Ishikawa (cell line): ENCODE measurements around the gene MCM6.

ENCODE experiments used
- CEBPB ChIP-seq: IDR thresholded peaks from 2 replicates; pipeline ENCODE4 v1.6.1; 2012
- CREB1 ChIP-seq: IDR thresholded peaks from 2 replicates; pipeline ENCODE4 v1.6.1; 2012; ENCODE audit warnings: low read depth
- EGR1 ChIP-seq: IDR thresholded peaks from 2 replicates; pipeline ENCODE4 v1.6.1; 2012
- EP300 ChIP-seq: IDR thresholded peaks from 2 replicates; pipeline ENCODE4 v1.6.1; 2012; ENCODE audit warnings: borderline replicate concordance
- FOXM1 ChIP-seq: IDR thresholded peaks from 2 replicates; pipeline ENCODE4 v1.6.1; 2012; ENCODE audit warnings: low read depth, borderline replicate concordance
- MAX ChIP-seq: IDR thresholded peaks from 2 replicates; pipeline ENCODE4 v1.6.1; 2012
- NFIC ChIP-seq: IDR thresholded peaks from 2 replicates; pipeline ENCODE4 v1.6.1; 2012
- RAD21 ChIP-seq: IDR thresholded peaks from 2 replicates; pipeline ENCODE4 v1.6.1; 2012; ENCODE audit warnings: low read depth
- REST ChIP-seq: IDR thresholded peaks from 2 replicates; pipeline ENCODE4 v1.6.1; 2012; ENCODE audit warnings: low read depth, mild to moderate bottlenecking
- TAF1 ChIP-seq: IDR thresholded peaks from 2 replicates; pipeline ENCODE4 v1.6.1; 2012; ENCODE audit warnings: low read depth, mild to moderate bottlenecking
- TCF12 ChIP-seq: IDR thresholded peaks from 2 replicates; pipeline ENCODE4 v1.6.1; 2012; ENCODE audit warnings: low read depth
- TEAD4 ChIP-seq: IDR thresholded peaks from 2 replicates; pipeline ENCODE4 v1.6.1; 2012
- USF1 ChIP-seq: IDR thresholded peaks from 2 replicates; pipeline ENCODE4 v1.6.1; 2012
- YY1 ChIP-seq: IDR thresholded peaks from 2 replicates; pipeline ENCODE4 v1.6.1; 2012; ENCODE audit warnings: low read depth
- ZBTB7A ChIP-seq: IDR thresholded peaks from 2 replicates; pipeline ENCODE4 v1.6.1; 2012; ENCODE audit warnings: low read depth

Gene MCM6

GRCh38 chr2:135796606-135797005 is 79.6 kb downstream of the MCM6 start:
- TF ChIP-seq USF1 (no peak), CREB1 (no peak), FOXM1 (no peak), YY1 (no peak), EGR1 (no peak), RAD21 (no peak), EP300 (no peak), NFIC (no peak), MAX (no peak)

- TF ChIP-seq TEAD4 (no peak), REST (no peak), YY1 (no peak), EGR1 (no peak), NFIC (no peak), RAD21 (no peak), TCF12 (no peak), MAX (no peak), TAF1 (no peak), ZBTB7A (no peak), CREB1 (no peak), CEBPB (no peak), FOXM1 (no peak), EP300 (no peak), USF1 (no peak)
Observed at GRCh38 chr2:135792401-135793150, 83.7 kb downstream of the MCM6 start.

GRCh38 chr2:135791418-135792190 is 84.6 kb downstream of the MCM6 start:
- TF ChIP-seq REST: peak; percentile 41; the same call in 1 of the 2 replicates
- no peak for TF ChIP-seq ZBTB7A

GRCh38 chr2:135790423-135790822 is 85.8 kb downstream of the MCM6 start:
- TF ChIP-seq FOXM1 (no peak), TCF12 (no peak), CEBPB (no peak), CREB1 (no peak), EP300 (no peak), EGR1 (no peak), MAX (no peak), YY1 (no peak), ZBTB7A (no peak), NFIC (no peak), TAF1 (no peak), RAD21 (no peak), USF1 (no peak), TEAD4 (no peak), REST (no peak)
